ENCODE data around the gene RORB. TPM values are rescaled to one million over a fixed set of nuclear protein-coding genes. Genes with fewer than 3 reads are reported as not detected.

The RORB gene
- total and polyA plus RNA-seq, 8 donors: 0.08 to 0.92 (median 0.55) TPM; not detected in 1

- no peaks in the 10 kb centered on the region for H3K9me3 ChIP-seq
- DNase-seq: no peak
- no peaks in the 10 kb centered on the region for H3K4me1 ChIP-seq
- WGBS, 5 donors: 69 to 86% (median 83%) methylated on average over 4 of the region's 4 CpGs
- no peaks in the 10 kb centered on the region for H3K36me3 ChIP-seq
- intact Hi-C loops (cut with DNase I; ENCODE audit: low total_unique reads): no loop called here
- TF ChIP-seq CTCF (IDR thresholded peaks at IDR 0.05) (no peak), POLR2A (IDR thresholded peaks at IDR 0.05) (no peak), POLR2AphosphoS5 (IDR thresholded peaks at IDR 0.05) (no peak), EP300 (IDR thresholded peaks at IDR 0.05) (no peak)
- H3K27me3 ChIP-seq: no peaks in the 10 kb centered on the region
- no peak overlapping the region for H3K27ac ChIP-seq
- H3K4me3 ChIP-seq: no peak overlapping the region
These were observed 239.5 kb downstream of the RORB start for GRCh38 chr9:74736646-74737045.

- TF ChIP-seq POLR2AphosphoS5 (IDR thresholded peaks at IDR 0.05) (no peak), POLR2A (IDR thresholded peaks at IDR 0.05) (no peak), EP300 (IDR thresholded peaks at IDR 0.05) (no peak), CTCF (IDR thresholded peaks at IDR 0.05) (no peak)
- H3K36me3 ChIP-seq: no peaks in the 10 kb centered on the region
- no peaks in the 10 kb centered on the region for H3K27me3 ChIP-seq
- no peaks in the 10 kb centered on the region for H3K9me3 ChIP-seq
- 71 to 100% (median 90%) methylated on average over 1 of the region's 1 CpG for WGBS, 5 donors
- no peak for DNase-seq
- intact Hi-C loops (cut with DNase I; ENCODE audit: low total_unique reads): no loop called here
- no peak overlapping the region for H3K27ac ChIP-seq
- H3K4me1 ChIP-seq: peaks cover 0 to 8% (median 0%) of the 10 kb centered on the region in 4 donors
- H3K4me3 ChIP-seq: no peak overlapping the region
These were observed 245.2 kb downstream of the RORB start for GRCh38 chr9:74742191-74742790.
